Fibroblast of upper back skin (primary cell): ENCODE results near the gene ACOX3.

Experiments
- DNase-seq: peaks from one replicate; pipeline ENCODE4 v3.0.0-alpha.2; 2013

The ACOX3 gene

DNA sequence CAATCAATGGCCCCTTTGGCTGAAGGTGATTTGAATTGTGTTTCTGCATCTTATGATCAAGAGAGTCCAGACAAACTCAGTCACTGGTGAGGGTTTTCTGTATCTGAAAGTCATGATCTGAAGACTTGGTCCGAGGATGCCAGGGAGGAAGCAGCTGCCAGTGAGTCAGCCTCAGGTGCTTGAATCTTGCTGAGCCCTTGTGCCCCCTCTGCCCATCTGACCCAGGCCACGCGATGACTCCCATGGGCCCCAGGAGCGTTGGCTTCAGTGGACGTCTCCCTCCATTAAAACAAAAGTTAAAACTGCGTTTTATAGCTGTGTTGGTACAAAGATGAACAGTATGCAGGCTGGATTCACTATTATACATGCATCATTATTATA, 109.0 kb downstream of the ACOX3 start:
- no peak for DNase-seq

DNA sequence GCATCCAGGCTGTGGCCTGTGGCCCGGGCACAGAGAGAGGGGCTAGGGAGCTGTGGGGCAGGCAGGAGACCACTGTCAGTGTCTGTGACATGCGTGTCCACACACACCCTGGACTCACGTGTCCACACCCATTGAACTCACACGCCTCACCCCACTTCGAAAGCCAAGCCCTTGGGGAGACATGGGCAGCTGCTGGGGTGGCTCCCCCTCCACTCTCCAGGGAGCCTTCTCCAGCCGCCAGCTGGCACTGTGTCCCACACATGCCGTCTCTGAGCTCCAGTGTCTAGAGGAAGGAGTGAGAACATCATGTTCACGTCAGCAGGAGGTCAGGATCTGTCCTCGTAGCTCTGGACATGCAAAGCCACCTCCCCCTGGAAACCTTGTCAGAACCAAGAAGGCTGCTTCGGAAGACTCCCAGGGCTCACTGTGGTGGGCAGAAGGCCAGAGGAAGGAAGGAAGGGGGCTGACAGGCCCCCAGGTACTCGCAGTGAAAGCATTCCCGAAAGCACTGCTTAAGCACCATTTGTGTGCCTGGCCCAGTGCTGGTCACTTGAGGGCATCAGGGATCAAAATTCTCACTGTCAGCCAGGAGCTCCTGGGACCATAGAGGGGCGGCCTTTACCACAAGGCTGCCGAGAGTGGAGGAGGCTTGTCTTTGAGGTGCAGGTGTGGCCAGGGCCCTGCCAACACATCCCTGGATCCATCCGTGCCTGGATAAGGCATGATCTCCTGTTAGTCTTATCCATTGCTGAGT, 109.5 kb downstream of the ACOX3 start:
- DNase-seq, result no peak

DNA sequence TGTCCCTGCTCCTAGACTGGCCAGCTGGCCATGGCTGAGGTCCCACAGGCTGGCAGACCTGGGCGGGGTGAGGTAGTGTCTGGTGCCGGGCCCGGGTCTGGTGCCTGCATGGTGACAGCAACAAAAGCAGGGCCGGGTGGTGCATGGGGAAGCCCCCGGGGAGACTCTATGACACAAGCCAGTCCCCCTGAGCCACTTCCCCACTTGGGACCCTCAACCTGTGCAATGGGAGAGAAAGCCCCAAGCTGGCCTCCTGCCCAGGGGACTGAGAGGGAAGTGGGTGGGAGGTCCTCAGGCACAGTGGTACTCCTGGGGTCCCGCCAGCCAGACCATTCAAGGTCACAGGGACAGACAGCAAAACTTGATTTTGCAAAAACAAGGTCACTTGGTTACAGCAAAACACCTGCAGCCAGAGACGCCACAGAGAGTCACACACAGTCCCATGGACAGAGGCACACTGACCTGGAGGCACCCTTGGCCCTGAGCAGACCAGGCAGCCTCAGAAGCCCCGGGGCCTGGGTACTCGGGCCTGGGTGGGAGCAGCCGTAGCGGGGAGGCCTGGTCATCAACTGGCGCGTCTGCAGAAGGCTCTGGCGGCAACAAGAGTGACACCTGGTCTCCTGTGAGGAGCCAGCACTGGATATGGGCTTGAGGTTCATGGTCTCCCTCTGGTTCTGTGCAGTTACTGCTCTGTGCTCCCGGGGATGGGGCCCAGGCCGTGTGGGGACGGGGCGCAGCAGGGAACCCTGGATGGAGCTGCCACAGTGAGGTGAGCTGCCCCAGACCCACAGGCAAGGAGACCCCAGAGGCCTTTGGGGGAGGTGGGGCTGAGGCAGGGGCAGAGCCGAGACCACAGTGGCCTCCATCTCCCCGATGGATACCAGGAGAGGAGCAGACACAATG, 110.4 kb downstream of the ACOX3 start:
- no peak for DNase-seq

DNA sequence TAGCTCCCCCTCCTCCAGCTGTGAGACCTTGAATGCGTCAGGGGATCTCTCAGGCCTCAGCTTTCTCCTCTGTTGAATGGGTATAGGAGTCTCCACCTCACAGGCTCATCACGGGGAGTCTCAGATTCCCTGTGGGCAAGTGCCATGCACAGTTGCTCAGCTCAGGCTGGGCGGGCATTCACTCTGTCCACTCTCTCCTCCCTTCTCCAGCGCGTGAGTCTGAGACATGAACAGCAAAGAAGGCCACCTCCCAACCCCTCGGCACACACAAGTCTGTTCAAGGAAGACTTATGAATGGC, 111.0 kb downstream of the ACOX3 start:
- DNase-seq, result no peak

DNA sequence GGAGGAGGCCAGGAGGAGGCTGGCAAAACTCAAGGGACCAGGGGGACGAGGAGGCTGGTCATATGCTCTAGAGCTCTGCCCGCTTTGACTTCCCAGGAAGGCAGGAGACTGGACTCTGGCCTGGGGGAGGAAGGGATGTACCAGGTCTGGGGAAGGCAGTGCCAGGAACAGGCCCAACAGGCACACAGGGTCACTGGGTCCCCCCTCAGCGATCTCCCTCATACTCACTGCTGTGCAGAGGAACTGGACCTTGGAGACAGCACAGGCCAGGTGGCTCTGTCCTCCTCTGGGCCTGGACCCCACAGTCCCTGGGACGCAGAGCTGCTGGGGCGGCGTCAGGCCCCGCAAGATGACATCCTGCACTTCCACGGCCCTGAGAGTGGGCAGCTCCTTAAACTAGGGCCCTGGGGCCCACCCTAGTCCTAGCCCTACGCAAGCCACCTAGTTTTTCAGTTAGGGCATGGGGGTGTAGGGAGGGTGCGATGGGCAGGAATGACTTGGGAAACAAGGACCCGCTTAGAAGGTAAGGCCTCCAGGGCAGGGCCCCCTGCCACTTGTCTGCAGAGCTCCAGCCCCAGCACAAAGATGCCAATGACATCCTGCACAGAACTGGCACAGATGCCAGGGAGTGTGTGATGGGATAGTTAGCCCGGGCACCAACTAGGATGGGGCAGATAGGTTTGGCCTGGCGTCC, 111.5 kb downstream of the ACOX3 start:
- no peak for DNase-seq

DNA sequence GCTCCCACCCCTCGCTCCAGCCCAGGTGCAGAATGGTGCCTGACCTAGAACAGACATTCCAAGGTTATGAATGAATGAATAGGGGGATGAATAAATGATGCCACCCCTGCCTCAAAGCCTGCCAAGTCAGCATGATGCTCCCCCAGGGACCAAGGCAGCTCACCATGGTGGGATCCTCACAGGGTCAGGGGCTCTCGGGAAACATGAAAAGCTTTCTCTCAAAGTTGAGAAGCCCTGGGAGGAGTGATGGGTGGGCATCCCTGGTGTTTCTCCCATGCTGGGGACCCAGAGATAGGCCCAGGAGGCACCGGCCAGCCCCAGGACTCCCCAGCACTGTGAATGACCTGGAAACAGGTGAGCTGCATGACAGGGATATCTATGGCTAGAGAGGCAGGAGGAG, 112.1 kb downstream of the ACOX3 start:
- DNase-seq, result no peak

DNA sequence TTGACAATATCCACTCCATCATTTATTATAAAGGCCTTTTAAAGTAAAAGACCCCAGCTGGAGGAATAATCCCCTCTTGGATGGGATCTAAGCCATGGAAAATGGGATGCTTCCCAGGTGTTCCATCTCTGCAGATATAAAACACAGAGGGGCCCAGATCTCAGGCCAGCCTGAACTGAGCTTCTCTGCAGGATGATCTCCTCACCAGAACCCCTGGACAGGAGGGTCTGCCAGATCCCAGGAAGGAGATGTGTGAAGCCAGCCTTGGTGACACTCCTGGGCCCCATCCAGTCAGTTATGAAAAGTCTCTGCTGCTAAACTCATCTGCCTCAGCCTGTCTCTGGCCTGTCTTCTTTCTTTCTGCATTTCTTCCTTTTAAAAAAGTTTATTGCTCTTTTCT, 114.3 kb downstream of the ACOX3 start:
- DNase-seq, result no peak

DNA sequence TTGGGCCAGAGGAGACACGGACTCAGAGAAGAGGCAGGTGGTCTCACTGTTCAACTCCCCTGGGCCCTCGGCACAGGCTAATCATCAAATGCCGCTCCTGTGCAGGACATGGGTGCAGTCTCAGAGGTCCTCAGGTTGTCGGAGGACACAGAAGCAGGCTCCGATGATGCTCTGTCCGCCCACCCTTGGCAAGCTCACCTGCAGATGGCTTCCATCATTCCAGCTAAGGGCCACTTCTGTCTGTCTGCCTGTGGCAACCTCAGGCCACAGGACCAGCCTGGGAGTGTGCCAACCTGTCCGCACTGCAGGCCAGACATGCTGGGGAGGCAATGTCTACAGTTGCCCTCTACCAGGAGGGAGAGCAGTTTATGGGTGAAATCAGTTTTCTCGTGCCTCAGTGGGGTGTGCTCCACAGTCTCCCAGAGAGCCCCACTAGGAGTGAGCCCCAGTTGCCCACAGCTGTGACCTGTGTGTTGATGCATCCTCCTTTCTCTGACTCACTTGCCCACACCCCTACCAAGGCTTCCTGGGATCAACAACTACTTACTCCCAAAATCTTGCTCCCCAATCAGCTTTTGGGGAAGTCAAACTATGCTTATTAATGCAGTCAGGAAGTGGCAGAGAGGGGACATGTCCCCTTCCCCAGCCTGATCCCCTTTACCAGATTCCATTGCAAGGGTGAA, 115.1 kb downstream of the ACOX3 start:
- DNase-seq, result no peak

DNA sequence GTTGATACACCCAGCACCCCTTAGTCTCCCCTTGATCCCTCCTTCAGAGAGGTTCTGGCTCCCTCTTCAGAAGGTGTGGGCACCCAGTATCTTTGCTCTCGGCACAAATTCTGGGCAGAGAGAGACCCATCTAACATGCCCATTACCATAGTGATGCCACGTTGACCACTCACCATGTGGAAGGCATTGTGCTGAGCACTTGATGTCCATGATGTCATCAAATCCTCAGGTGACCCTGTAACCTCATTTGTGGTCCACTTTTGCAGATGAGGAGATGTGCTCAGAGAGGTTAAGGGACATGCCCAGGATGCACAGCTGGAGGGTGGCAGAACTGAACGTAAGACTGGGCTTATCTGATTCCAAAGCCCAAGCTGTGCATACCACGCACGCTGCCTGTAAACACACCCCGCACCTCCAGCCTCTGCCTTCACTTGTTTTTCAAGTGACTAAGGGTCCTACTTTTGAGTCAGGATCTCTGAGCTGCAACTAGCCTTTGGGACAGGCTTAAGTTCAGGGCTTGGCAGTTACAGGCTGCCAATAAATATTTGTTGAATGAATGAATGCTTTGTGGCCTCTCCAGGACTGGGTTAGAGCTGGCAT, 115.8 kb downstream of the ACOX3 start:
- DNase-seq, result no peak

DNA sequence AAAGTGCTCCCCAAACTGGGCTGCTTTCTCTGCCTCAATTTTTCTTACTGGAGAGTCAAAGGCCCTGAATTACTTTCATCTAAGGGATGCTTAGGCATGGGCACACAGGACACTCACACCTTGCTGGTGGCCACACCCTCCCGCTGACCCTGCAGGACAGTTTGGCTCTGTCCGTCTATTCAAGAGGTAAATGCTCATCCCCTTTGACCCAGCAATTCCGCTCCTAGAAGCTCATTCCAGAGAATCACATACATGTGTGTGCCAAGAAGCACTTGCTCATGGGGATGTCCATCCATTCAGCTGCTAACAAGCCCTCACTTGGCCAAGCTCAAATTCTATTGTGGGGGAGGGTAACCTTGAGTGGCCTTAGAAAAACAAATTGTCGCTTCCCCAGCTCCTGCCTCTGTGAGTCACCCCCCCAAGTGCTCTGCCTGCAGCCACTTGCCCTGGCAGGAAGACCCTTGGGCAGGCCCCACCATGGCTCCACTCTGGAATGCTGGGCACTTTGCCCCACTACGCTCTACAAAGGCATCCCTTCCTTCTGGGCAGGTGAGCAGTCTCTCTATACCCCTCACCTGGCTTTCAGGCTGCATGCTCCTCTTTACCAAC, 116.5 kb downstream of the ACOX3 start:
- no peak for DNase-seq

DNA sequence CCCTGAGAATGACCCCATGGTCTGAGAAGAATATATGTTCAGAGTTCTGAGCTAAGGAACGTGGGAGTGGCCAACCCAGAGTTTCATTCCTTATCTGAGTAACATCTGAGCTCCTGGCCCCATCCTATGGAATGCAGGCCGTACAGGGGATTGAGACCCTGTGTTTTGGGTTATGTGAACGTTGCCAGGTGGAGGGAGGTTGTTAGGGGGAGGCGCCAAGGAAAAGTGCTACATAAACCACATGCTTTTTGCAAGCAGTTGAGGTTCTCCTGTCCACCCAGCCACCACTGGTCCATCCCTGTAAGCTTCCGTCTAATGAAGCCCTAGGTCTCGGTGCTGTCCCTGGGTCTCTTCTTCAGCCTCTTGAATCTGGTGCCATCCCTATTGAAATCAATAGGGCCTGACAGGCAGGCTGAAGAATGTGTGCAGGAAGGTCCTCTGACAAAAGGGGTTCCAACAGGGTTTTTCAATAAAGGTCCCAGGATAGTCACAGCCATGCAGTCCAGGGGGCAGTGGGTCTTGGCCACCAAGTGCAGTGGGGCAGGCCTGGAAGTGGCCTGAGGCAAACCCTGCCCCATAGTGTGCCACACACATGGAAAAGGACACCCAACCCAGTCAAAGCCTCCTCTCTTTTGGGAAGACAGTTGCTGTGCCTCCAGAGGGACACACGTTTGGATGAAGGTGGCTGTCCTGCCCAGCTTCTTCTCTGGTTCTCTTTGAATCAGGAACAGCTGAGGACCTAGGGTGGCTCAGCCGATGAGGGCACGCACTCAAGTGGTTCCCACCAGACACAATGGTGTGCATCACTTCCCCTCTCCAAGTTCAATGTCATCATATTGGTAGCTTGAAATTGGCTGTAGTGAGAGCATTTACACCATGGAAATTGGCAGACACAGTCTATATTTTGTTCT, 117.5 kb downstream of the ACOX3 start:
- no peak for DNase-seq

DNA sequence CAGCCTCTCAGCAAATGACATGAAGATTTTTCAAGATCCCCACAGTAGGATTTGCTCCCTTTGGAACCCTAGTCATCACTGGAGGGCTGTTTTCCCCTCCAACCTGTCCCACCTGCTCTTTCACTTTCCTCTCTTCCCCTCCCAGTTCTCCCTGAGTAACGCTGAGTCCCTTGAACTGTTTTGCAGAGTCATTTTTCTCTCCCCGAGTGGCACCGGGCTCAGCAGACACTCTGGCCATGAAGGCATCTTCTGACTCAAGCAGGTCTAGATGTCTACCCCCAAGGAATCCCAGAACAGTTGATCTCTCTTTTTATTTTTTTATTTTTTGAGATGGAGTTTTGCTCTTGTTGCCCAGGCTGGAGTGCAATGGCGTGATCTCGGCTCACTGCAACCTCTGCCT, 118.8 kb downstream of the ACOX3 start:
- DNase-seq, result no peak

DNA sequence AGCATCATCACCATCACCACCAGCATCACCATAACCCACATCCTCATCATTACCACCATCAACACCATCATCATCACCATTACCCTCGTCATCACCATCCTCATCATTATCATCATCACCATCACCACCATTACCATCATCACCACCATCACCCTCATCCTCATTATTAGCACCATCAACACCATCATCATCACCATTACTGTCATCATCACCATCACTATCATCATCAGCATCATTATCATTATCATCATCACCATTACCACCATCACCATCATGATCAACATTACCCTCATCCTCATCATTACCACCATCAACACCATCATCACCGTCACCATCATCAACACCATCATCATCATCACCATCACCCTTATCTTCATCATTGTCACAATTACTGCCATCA, 119.3 kb downstream of the ACOX3 start:
- DNase-seq, result no peak

DNA sequence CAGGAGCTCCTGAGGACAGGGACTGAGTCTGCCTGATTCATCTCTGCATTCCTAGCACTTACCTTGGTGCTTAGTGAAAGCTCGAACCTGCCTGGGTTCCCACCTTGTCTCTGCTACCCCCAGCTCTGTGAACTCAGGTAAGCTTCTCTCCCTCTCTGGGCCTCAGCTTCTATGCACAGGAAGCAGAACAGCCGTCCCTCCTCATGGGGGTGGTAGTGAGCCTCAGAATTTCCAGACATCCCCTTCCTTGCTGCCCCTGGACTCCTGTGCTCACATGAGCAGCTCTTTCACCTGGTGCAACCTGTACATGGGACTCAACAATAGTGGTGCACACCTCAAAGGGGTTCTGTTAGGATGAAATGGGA, 120.2 kb downstream of the ACOX3 start:
- DNase-seq, result no peak

DNA sequence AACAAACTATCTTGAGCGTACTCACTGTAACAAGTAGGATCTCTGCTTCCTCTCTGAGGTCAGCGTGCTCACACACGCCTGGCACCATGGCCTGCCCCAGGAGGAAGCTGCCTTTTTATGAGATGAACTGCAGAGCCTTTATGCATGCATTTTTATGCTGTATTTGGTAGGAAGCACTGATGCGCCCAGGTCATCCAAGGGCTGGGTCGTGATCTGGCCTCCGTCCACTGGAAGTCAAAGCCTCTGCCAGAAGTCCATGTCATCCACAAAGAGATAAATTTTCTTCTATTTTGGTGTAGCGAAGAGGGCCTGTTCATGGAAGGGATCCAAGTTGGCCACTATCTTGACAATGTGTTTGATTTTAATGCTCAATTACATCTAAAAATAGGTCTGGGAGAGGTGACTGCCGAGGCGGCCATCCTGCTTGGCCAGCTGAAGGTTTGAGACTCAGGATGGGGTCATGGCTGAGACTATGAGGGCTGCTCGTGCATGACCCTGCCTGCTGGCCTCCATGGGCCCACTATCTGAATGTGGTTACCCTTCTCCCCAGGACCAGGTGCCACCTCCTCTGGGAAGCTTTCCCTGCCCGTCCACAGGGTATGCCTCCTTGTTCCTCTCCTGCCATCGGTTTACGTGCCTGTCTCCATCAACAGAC, 120.7 kb downstream of the ACOX3 start:
- no peak for DNase-seq

DNA sequence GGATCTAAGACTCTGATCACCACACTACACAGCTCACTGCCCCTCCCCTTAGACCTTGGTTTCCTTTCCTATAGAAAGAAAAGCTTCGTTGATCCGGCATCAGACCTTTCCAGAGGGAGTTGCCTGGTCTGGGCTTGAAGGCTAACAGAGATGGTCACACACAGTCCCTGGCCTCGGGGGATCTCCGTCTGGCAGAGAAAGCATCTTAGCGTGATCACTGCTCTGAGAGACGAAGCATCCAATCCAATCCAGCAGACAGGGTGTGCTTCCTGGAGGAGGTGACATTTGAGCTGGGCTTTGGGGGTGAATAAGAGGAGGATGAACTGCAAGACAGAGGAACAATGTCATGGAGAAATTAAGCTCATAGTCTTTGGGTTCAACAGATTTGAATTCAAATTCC, 121.5 kb downstream of the ACOX3 start:
- DNase-seq, result no peak

DNA sequence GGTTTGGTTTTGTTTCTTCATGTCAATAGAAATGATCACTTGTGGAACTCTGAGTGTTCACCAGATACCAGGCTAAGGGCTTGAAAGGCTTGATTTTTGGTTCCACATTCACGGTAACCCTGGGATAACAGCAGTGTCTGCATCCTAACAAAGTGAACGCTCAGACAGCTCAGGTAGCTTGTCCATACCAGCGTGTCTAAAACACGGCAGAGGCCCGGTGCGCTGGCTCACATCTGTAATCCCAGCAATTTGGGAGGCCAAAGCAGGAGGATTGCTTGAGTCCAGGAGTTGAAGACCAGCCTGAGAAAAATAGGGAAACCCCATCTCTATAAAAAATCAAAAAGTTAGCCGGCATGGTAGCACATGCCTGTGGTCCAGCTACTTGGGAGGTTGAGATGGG, 122.0 kb downstream of the ACOX3 start:
- no peak for DNase-seq

DNA sequence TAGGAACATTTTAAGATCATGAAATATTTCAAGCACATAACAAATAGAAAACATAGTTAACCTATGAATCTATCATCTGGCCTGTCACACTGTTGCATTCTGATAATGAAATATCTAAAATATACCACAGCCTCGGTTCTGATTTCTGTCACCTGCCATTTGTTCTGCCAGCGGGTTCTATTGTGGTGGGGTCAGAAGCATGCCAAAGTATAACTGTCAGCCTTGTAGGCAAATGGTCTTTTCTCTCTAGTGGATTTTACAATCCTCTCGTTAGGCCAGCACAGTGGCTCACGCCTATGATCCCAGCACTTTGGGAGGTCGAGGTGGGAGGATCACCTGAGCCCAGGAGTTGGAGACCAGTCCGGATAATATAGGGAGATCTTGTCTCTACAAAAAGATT, 123.0 kb downstream of the ACOX3 start:
- no peak for DNase-seq

DNA sequence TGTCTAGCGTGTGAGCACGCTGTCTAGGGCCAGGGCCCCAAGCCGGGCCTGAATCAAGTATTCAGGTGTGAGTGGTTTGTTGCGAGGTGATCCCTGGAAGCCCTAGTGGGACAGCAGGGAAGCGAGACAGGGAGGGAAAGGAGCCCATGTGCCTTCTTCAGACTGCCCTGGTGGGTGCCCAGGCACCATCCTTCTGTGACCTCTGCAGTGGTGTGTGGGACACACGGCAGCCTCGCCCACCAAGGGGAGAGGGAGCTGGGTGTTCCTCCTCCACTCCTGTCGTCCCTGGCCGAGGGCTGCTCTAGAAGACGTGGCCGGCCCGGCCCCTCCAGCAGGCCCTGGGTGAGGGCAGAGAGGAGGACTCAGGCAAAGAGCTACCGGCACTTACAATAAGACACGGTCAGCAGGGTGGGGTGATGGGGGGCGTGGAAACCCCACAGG, 123.6 kb downstream of the ACOX3 start:
- no peak for DNase-seq
